DMS79 (cell line): ENCODE results near the gene TRIM8.
"Not testable (repeated sequence)": the region's sequence is repeated elsewhere in the genome, so short reads cannot be mapped to it uniquely, and the experiment has no call there.

Experiments
- DNase-seq: peaks from one replicate; lab custom pipeline; 2025; lab: John Stamatoyannopoulos, UW

Gene TRIM8

DNA sequence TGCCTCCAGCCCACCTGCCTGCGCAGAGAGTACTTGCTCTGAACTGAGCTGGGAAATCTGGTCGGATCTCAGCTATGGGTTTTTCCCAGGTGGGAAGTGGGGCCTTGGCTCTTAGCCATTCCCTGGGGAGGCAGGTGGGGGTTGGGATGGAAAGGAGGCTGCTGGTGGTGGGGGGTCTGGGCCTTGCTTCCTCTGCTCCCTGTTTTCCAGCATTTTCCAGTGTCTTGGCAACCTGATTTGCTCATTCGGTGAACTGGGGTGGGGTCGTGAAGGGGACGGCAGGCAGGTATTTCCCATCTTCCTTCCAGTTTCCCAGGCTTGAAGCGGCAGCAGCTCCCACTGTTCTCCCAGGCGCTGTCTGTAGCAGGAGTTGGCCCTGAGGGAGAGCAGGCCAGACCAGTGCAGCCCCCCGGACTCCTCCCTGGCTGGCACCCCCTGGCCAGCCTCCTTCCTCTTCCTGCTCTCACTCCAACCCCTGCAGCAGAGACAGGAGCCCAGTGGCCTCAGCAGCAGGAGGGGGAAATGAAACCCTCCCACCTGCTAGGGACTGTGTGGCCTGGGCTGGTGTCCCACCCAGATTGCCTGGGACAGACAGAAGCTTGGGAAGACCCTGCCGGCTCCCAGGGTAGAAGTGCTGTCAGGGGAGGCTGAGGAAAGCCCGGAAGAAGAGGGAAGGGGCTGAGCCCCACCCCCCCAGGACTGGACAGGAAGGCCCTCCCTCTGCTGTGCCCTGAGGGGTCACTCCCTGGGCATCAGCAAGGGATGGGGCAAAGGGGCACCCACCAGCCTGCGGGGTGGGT is 6.6 kb downstream of the TRIM8 start:
- DNase-seq = no peak

DNA sequence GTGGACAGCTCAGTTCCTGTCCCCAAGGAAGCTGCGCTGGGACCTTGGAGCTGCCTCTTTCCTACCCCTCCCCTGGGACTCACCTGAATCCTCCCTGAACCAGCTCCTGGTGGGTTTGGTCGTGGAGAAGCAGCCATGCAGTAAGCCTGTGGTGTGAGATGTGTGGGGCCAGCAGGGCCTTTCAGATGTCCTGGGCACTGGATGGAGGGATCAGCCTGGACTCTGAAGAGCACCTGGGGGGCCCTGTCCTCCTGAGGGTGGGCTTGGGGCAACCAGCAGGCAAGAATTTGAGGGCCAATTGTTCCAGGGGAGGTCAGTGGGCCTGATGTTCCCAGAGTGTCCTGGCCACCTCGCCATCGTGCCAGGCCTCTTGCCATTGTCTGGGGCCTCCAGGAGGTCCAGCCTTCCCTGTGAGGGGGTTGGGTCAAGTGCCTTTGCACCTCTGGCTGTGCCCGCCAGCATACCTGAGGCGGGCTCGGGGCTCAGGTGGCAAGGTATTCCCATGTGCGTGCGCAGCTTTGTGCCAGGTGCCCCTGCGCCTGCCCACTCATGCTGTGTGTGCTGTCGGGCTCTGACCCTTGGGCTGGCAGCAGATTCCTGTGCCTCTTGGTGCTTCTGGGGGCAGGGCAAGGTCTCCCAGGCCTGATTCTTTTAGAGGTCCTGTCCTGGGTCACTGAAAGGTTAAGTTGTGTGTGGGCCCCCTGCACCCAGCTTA is 7.3 kb downstream of the TRIM8 start:
- DNase-seq = no peak

DNA sequence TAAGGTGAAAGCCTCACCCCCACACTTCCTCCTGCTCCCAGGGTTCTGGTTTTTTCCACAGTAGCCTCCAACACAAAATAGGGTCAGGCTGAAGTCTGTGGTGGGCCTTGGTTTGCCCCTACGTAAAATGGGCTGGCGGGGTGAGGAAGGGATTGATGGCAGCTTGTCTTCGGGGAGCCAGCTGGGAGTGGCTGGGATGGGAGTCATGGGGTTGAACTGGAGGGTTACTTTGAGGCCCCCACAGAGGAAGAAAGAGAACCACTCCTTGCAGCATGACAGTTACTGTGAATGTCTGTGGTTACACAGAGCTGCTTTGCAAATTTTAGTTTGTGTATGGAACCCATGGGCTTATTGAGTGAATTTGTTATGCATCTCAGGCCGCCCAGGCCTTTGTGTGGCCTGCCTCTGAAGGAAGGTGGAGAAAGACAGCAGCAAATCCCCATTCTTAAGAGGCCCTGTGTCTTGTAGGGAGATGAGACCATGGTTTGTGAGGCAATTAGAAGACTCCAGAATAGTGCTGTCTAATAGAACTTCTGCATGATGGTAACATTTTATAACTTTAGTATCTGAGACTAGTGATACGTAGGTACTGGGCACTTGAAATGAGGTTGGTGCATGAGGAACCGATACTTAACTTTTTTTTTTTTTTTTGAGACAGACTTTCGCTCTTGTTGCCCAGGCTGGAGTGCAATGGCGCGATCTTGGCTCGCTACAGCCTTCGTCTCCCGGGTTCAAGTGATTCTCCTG is 8.1 kb downstream of the TRIM8 start:
- no peak for DNase-seq

DNA sequence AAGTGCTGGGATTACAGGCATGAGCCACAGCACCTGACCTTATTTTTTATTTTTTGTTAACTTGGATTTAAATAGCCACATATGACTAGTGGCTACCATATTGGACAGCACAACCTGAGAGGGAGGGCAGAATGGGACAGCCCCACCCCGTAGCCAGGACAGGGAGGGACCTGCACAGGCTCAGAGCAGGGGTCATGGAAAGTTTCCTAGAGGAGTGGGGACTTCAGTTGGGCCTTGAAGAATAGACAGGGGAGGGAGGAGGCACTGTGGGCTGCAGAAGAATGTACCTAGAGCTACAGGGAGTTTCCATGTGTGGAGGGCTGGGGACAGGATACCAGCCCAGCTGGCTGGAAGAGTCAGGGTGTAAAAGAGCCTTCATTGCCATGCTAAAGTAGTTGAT is 8.8 kb downstream of the TRIM8 start:
- no peak for DNase-seq

DNA sequence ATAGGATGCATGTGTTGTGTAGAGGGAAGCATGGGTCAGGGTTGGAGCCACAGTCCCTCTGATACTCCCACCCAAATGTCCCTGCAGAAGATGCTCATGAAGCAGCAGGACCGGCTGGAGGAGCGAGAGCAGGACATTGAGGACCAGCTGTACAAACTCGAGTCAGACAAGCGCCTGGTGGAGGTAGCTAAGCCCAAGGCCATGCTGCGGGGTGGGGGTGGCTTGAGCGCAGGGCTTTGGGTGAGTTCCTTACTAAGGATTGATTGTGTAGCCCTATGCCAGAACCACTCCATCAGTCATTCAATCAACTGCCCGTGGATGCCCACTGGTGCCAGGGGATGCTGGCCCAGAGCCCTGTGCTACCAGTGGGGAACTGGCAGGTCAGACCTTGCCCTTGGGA is 10.3 kb downstream of the TRIM8 start:
- no peak for DNase-seq

DNA sequence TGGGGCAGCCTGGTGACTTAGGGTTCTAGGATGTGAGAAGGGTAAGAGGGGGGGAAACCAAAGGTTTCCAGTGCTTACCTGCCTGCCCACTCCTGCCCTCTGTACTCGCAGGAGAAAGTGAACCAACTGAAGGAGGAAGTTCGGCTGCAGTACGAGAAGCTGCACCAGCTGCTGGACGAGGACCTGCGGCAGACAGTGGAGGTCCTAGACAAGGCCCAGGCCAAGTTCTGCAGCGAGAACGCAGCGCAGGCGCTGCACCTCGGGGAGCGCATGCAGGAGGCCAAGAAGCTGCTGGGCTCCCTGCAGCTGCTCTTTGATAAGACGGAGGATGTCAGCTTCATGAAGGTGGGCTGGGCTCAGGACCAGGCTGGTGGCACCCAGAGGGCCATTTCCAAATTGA is 10.7 kb downstream of the TRIM8 start:
- DNase-seq = no peak

DNA sequence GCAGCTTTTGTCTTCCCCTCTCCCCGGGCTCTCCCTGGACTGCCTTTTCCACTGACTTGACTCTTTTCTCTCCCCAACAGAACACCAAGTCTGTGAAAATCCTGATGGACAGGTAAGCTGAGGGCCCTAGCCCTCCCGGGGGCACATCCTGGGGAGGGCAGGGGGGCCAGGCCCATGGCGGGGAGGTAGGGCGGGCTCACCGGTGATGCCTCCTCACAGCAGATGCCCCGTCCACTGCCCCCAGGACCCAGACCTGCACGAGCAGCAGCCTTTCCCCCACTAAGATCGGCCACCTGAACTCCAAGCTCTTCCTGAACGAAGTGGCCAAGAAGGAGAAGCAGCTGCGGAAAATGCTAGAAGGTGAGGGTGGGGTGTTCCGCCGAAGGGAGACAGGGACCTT is 11.7 kb downstream of the TRIM8 start:
- DNase-seq = no peak

DNA sequence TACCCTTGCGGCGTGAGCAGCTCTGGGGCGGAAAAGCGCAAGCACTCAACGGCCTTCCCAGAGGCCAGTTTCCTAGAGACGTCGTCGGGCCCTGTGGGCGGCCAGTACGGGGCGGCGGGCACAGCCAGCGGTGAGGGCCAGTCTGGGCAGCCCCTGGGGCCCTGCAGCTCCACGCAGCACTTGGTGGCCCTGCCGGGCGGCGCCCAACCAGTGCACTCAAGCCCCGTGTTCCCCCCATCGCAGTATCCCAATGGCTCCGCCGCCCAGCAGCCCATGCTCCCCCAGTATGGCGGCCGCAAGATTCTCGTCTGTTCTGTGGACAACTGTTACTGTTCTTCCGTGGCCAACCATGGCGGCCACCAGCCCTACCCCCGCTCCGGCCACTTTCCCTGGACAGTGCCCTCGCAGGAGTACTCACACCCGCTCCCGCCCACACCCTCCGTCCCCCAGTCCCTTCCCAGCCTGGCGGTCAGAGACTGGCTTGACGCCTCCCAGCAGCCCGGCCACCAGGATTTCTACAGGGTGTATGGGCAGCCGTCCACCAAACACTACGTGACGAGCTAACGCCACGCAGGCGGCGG is 12.6 kb downstream of the TRIM8 start:
- DNase-seq = no peak

DNA sequence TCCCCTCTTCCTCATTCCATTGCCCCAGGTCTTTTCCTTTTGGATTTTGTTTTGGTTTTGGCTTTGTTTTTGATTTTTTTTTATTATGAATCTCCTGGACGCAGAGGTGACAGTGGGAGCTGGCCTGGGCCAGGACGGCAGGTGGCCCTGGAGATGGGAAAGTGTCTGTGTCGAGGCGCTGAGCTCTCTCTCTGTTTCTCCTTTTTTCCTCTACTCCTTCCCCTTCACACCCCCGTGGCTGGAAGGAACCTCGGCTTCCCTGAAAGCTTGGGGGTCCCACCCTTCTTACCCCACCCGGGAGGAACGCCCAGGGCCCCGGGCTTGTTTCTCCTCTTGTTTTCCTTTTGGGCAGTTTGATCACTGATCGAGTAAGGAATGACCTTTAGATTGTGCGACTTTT is 13.2 kb downstream of the TRIM8 start:
- DNase-seq = no peak

DNA sequence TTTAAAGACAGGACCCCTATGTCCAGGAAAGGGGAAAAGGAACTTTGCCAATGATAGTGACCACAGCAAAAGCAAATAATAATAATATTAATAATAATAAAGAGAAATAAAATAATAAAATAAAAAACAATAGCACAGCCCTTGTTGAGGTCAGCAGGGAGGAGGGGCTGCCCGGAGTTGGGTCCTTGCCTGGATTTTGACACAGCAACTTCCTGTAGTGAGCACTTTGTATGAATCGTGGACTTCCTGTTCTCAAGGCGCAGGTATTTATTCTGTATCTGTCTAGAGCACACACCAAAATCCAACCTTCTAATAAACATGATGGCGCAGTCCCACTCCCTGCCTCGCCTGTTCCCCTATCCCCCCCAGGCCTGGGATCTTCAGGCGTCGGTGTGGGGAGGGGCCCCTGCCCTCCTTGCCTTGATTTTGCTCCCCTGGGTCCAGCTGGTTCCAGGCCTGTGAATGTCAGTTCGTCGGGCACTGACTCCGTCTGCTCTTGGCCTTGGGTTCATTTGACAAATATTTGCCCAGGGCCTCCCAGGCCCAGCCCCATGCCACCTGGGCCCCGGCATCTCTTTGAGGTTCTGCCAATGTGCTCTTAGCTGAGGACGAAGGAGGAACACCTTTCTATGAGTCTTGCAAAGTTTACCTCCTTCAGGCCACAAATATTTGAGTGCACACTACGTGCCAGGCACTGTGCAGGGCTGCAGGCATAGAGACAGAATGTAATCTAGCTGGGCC is 13.9 kb downstream of the TRIM8 start:
- DNase-seq = no peak

DNA sequence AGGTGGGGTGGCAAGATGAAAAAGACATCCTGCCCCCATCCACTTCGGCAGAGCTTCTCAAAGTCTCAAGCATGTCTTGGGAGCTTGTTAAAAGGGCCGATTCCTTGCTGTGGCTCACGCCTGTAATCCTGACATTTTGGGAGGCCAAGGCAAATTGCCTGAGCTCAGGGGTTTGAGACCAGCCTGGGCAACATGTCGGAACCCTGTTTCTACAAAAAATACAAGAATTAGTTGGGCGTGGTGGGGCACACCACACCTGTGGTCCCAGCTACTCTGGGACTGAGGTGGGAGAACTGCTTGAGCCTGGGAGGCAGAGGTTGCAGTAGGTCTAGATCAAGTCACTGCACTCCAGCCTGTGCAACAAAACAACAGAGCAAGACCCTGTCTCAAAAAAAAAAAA is 14.5 kb downstream of the TRIM8 start:
- no peak for DNase-seq

DNA sequence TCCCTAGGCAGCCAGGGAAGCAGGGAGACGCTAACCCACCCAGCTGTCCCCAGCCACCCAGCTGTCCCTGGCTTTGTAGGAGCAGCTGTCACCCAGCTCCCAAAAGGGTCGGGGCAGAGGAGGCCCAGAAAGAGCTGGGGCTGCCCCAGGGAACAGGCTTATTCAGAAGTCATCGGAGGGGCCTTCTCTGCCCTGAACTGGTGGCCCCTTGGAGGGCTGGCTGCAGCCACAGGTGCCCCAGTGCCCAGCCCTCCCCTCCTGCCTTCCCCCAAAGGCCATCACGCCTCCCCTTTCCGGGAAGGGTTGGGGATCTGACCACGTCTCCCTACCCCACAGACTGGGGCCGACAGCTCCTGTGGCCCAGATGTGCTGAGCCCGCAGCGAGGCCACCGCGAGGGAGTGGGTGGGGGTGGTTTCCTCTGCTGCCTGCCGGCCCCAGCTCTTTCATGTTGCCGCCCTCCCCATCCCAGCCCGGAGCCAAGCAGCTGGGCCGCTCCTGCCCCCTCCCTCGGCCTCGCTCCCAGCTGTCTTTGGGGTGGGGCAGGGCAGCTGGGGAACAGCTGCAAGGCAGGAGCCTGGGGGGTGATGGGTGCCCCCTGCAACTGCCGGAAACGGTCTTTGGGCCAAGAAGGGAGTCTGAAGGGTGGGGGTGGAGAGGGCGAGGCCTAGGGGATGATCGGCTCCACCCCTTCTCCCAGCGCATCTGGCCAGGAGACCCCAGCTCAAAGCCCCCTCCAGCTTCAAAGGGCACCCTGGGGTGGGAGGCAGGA is 16.8 kb downstream of the TRIM8 start:
- no peak for DNase-seq

DNA sequence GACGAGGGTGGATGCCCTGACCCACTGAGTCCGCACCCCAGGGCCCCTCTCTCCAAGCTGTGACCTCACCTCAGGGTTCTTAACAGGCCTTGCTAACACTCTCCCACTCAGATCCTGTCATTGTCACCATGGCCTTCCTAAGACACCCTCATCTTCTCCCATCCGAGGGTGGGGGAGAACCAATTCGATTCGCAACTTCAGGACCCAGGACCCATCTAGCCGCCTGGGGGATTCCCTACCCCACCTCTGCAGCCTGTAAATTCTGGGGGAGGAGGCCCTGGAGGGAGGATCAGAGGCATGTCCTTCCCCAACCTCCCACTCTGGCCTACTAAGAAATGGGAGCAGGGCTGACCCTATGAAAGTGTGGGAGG is 17.4 kb downstream of the TRIM8 start:
- no peak for DNase-seq

DNA sequence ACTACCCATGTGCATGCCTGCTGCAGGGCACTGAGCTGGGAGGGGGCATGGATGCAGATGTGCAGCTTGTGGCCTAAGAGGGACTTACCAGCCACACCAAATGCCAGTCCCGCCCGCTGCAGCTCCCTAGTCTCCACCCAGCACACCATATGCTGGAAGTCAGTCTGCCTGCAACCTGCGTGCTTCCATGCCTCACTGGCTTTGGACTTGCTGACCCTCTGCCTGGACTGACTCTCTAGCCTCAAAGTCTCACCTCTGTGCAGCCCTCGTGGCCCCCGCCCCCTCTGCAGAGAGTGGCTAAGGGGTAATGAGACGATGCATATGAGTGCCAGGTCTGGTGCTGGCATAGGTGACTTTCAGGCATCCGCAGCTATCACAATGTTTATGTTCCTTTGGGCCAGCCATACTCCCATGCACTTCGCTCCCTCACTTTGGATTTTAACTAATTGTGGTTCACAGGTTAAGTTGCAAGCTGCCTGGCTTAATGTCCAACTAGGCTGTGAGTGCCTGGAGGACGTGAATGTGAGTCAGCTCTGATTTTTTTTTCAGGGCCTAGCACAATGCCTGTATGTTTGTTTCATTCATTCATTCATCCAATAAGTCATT is 21.7 kb downstream of the TRIM8 start:
- DNase-seq = no peak

DNA sequence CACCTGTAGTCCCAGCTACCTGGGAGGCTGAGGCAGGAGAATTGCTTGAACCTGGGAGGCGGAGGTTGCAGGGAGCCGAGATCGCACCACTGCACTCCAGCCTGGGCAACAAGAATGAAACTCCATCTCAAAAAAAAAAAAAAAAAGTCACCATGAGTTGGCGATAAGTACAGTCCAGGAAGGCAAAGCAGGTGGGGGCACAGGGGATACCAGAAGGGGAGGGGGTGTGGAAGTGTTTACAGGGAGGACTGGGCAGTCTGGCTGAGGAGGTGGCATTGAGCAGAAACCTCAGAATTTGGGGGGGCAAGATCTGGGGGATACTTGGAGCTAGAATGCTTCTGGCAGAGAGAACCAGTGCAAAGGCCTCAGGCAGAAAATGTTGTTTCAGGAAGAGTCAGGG is 23.1 kb downstream of the TRIM8 start:
- DNase-seq = not testable (repeated sequence)

DNA sequence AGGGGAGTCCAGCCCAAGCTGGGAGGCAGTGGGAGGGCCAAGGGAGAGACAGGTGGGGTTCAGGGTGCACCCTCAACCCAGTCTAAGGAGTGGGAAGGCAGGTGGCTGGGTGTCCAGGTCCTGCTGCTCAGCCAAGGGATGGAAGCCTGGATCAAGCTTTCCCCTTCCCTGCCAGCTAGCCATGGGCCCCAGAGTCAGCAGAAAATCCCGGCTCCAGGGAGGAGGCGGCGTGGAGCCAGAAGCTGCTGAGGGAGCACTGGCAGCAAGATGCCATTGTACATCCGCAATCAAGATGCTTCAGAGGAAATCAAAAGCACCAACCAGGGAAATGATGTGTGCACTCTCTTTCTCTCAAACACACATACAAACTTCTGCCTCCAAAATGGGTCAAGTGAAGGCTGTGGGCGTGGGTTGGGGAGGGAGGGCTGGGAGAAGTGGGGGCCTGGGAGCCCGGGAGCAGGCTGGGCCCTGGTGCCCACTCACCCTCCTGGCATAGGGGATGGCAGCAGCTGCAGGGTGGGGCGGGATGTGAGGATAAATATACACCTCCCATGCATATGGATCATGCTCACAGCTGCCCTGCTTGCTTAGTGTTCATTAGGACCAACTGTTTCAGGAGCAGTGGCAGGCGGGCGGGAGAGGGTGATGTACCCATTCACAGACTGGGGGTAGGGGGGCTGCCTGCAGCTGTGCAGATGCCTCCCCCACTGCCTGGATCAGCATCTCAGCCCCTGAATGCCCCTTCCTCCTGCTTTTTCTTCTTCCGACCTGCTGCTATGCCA is 24.2 kb downstream of the TRIM8 start:
- DNase-seq = no peak

DNA sequence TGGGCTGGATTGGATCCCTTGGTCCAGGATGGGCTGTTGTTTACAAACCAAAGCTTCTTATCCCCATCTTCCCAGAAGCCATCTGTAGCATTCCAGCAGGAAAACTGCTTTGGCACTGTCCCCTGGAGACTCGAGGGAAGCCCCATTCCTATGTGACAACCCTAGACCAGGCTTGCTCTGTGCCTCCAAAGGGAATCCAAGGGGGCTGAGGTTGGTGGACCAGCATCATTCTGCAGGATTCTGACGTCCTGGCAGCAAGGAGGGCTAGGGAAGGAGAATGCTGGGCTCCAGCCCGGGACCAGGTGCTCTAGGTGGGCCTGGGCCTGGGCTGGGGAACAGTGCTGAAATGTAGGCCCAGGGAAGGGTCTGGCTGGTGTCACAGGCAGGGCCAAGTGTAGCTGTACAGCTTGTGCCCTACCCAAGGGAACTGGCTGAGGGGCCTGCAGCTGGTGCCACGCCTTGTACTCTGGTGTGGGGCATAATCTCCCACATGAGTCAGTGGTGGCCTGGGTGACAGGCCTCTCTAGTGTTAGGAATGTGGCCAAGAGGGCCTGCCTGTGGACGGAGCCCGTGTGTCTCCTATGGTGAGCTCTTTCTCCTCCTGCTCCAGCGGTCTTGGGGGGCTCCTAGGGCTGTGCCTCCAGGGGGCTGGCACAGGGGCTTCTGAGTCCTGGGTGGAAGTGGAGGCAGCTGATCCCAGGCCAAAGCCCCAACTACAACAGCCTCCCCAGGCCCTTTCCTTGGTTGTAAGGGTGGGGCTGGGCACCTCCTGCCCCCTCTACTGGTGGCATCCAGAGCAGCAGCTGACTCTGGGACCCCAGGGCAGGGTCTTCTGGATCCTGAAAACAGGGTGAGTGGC is 25.2 kb downstream of the TRIM8 start:
- no peak for DNase-seq

DNA sequence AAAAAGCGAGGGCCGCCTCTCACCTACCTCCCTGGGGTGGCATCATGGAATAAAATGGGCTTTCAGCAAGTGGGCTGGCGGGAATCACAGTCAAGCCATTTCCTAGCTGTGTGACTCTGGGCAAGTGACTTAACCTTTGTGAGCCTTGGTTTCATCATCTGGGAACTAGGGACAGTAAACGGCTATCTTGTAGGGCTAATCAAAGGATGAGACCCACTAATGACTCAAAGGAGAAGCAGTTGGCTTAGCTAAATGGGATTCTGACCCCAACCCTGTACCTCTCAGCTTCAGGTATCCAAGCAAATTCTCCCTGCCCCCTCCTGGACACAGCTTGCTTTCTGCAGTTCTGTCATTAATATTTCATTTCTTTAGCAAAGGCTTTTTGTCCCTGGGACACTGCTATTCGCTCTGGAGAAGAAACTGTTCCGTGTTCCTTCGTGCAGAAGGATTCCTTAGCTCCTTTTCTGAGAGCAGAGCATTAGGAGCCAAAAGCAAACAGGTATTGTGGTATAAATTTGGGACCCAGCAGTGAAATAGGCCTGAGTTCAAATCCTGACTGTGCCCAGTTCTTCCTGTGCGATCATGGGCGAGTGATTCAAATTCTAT is 25.9 kb downstream of the TRIM8 start:
- DNase-seq = no peak
